Tibial nerve (tissue), 3 donors: ENCODE data around the gene CD79A.

Experiments used
- POLR2A ChIP-seq, 2 donors: fragments of 450-650 bp; IDR thresholded peaks; one replicate each; pipeline ENCODE4 v1.6.1; 2017; ENCODE audit warnings: antibody characterized with exemption in 2 of 2, mild to moderate bottlenecking in 2 of 2, moderate library complexity in 2 of 2
- TF ChIP-seq, protein P1 (sequence below), 5 experiments: fragments of 200-600 bp in 3 of 5; fragments of 450-650 bp in 2 of 5; sonication (generic) in 3 of 5; IDR thresholded peaks; one replicate each; pipeline ENCODE4 v1.5.1; 2016 to 2019; ENCODE audit warnings: antibody characterized with exemption in 5 of 5, mild to moderate bottlenecking in 3 of 5, moderate library complexity in 2 of 5

DNA sequence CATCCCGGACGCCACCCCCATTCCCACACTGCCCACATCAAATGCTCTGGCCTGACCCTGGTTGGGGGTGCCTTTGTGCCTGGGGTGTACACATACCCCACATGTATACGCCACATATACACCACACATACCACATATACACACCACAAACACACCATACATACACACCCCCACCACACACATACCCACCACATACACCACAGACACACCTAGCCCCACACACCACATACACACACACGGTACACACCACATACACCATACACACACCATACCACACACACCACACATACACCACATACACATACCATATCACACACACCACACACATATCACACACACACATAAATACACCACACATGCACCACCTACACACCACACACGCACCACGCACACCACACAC lies 41.0 kb downstream of the CD79A start:
- TF ChIP-seq, protein P1, sequence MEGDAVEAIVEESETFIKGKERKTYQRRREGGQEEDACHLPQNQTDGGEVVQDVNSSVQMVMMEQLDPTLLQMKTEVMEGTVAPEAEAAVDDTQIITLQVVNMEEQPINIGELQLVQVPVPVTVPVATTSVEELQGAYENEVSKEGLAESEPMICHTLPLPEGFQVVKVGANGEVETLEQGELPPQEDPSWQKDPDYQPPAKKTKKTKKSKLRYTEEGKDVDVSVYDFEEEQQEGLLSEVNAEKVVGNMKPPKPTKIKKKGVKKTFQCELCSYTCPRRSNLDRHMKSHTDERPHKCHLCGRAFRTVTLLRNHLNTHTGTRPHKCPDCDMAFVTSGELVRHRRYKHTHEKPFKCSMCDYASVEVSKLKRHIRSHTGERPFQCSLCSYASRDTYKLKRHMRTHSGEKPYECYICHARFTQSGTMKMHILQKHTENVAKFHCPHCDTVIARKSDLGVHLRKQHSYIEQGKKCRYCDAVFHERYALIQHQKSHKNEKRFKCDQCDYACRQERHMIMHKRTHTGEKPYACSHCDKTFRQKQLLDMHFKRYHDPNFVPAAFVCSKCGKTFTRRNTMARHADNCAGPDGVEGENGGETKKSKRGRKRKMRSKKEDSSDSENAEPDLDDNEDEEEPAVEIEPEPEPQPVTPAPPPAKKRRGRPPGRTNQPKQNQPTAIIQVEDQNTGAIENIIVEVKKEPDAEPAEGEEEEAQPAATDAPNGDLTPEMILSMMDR (IDR thresholded peaks at IDR 0.05): no peak
- TF ChIP-seq POLR2A (IDR thresholded peaks at IDR 0.05): no peak
